ENCODE measurements around the gene OCIAD2.

- TF ChIP-seq CTCF (IDR thresholded peaks at IDR 0.05) (no peak), POLR2A (IDR thresholded peaks at IDR 0.05) (no peak)
These were observed 24.1 kb upstream of the OCIAD2 start for GRCh38 chr4:48930654-48931053.
